H1 (cell line): ENCODE measurements around the gene ADIPOQ. TPM values are rescaled to one million over a fixed set of nuclear protein-coding genes. Genes with fewer than 3 reads are reported as not detected.

ENCODE experiments used
- CTCF ChIA-PET: fragments of 300-600 bp; sonication (Branson Sonifier 250); formaldehyde crosslinking; loops from one replicate; lab custom pipeline; 2021; ENCODE audit not compliant: partially characterized antibody; lab: Charles Lee
- POLR2A ChIA-PET: fragments of 300-600 bp; sonication (Branson Sonifier 250); formaldehyde crosslinking; loops from one replicate; lab custom pipeline; 2021; ENCODE audit warnings: inconsistent platforms; ENCODE audit not compliant: partially characterized antibody; lab: Charles Lee
- DNase-seq, 2 experiments: peaks; one replicate each; pipeline versions ENCODE4 v3.0.0 to v3.0.0-alpha.2; 2010 to 2022; ENCODE audit warnings: low spot score in 2 of 2, low read depth in 1 of 2, mixed read lengths in 1 of 2
- FAIRE-seq: peaks from 2 replicates; lab custom pipeline; 2011; peaks lifted over from hg19 to GRCh38; lab: Jason Lieb, UNC
- H2AFZ ChIP-seq: 2 replicates; pipeline ENCODE4 v1.8.1; 2012; ENCODE audit warnings: low read length, inconsistent platforms
- H2AK5ac ChIP-seq: 2 replicates; pipeline ENCODE4 v1.6.1; 2013; ENCODE audit warnings: low read depth, low read length
- H2BK120ac ChIP-seq: replicated peaks from 2 replicates; pipeline ENCODE3; 2013; ENCODE audit warnings: low read depth, low read length, inconsistent platforms
- H2BK12ac ChIP-seq: 2 replicates; pipeline ENCODE4 v1.6.1; 2013; ENCODE audit warnings: low read depth, low read length
- H2BK15ac ChIP-seq: 2 replicates; pipeline ENCODE4 v1.6.1; 2013; ENCODE audit warnings: low read length
- H2BK20ac ChIP-seq: 2 replicates; pipeline ENCODE4 v1.6.1; 2013; ENCODE audit warnings: low read length
- H2BK5ac ChIP-seq: 2 replicates; pipeline ENCODE4 v1.6.1; 2013; ENCODE audit warnings: low read depth, low read length
- H3K14ac ChIP-seq: 2 replicates; pipeline ENCODE4 v1.6.1; 2013; ENCODE audit warnings: inconsistent platforms; ENCODE audit not compliant: insufficient read length
- H3K18ac ChIP-seq: 2 replicates; pipeline ENCODE4 v1.6.1; 2013; ENCODE audit warnings: low read length; ENCODE audit errors: extremely low read depth
- H3K23ac ChIP-seq: 2 replicates; pipeline ENCODE4 v1.6.1; 2013; ENCODE audit warnings: inconsistent platforms; ENCODE audit not compliant: insufficient read length
- H3K23me2 ChIP-seq: 2 replicates; pipeline ENCODE4 v1.6.1; 2013; ENCODE audit warnings: low read depth, low read length
- H3K27ac ChIP-seq: 2 replicates; pipeline ENCODE4 v1.6.1; 2011; ENCODE audit warnings: low read depth, low read length, inconsistent platforms
- H3K27me3 ChIP-seq, 4 experiments: replicated peaks in 1 of 4; 1 replicate in 1 of 4; 2 replicates in 3 of 4; pipeline versions ENCODE4 v1.6.1 to v1.8.1; 2011 to 2013; ENCODE audit warnings: low read length in 3 of 4, mild to moderate bottlenecking in 3 of 4, inconsistent platforms in 2 of 4, mixed read lengths in 2 of 4, moderate library complexity in 1 of 4; ENCODE audit not compliant: control insufficient read depth in 3 of 4, insufficient read depth in 3 of 4; ENCODE audit errors: extremely low read depth in 1 of 4
- H3K36me3 ChIP-seq, 4 experiments: 2 replicates each; pipeline versions ENCODE4 v1.6.1 to v1.8.1; 2011 to 2013; ENCODE audit warnings: mild to moderate bottlenecking in 4 of 4, low read length in 3 of 4, moderate library complexity in 2 of 4, control low read depth in 1 of 4, inconsistent platforms in 1 of 4; ENCODE audit not compliant: insufficient read depth in 4 of 4, control insufficient read depth in 2 of 4
- H3K4ac ChIP-seq: replicated peaks from 2 replicates; pipeline ENCODE3; 2013; ENCODE audit warnings: low read length, low read depth, mixed read lengths, inconsistent platforms; ENCODE audit not compliant: insufficient read length
- H3K4me1 ChIP-seq, 4 experiments: replicated peaks in 1 of 4; 1 replicate in 1 of 4; 2 replicates in 3 of 4; pipeline versions ENCODE4 v1.6.1 to v1.8.1; 2011 to 2013; ENCODE audit warnings: low read length in 3 of 4, inconsistent platforms in 2 of 4, mixed read lengths in 1 of 4; ENCODE audit not compliant: insufficient read depth in 4 of 4, control insufficient read depth in 3 of 4
- H3K4me2 ChIP-seq, 2 experiments: 2 replicates each; pipeline versions ENCODE4 v1.6.1 to v1.8.1; 2011 to 2013; ENCODE audit warnings: low read depth in 2 of 2, low read length in 2 of 2, control low read depth in 1 of 2, inconsistent platforms in 1 of 2, mild to moderate bottlenecking in 1 of 2; ENCODE audit not compliant: insufficient read depth in 1 of 2
- H3K4me3 ChIP-seq, 4 experiments: fragments of 200-600, 300-600 bp in 1 of 4; sonication (generic), shearing (Covaris generic), sonication (Bioruptor Twin) in 1 of 4; 2 replicates each; pipeline versions ENCODE4 v1.5.1 to v1.8.1; 2011 to 2016; ENCODE audit warnings: low read length in 4 of 4, low read depth in 3 of 4, control low read depth in 2 of 4, inconsistent platforms in 2 of 4, mild to moderate bottlenecking in 2 of 4, mixed read lengths in 1 of 4, moderate library complexity in 1 of 4; ENCODE audit not compliant: insufficient read depth in 2 of 4; ENCODE audit errors: extremely low read depth in 1 of 4
- H3K56ac ChIP-seq: replicated peaks from 2 replicates; pipeline ENCODE3; 2013; ENCODE audit warnings: low read depth, mild to moderate bottlenecking, mixed read lengths, low read length, inconsistent platforms; ENCODE audit not compliant: insufficient read length
- H3K79me1 ChIP-seq: 2 replicates; pipeline ENCODE4 v1.6.1; 2013; ENCODE audit warnings: low read depth, low read length, control low read depth
- H3K79me2 ChIP-seq, 2 experiments: 2 replicates each; pipeline versions ENCODE4 v1.6.1 to v1.8.1; 2012 to 2013; ENCODE audit warnings: low read length in 2 of 2, mild to moderate bottlenecking in 2 of 2, inconsistent platforms in 1 of 2; ENCODE audit not compliant: insufficient read depth in 2 of 2, control insufficient read depth in 1 of 2
- H3K9ac ChIP-seq, 4 experiments: replicated peaks in 1 of 4; 1 replicate in 1 of 4; 2 replicates in 3 of 4; pipeline versions ENCODE4 v1.6.1 to v1.8.1; 2011 to 2013; ENCODE audit warnings: low read depth in 3 of 4, low read length in 3 of 4, control low read depth in 2 of 4, mild to moderate bottlenecking in 2 of 4, moderate library complexity in 2 of 4, inconsistent platforms in 1 of 4; ENCODE audit errors: extremely low read depth in 1 of 4
- H3K9me3 ChIP-seq, 2 experiments: 2 replicates each; pipeline versions ENCODE4 v1.6.1 to v1.8.1; 2012 to 2013; ENCODE audit warnings: mild to moderate bottlenecking in 2 of 2, moderate library complexity in 2 of 2, control low read depth in 1 of 2, inconsistent platforms in 1 of 2, low read depth in 1 of 2, low read length in 1 of 2, mixed read lengths in 1 of 2; ENCODE audit not compliant: insufficient read depth in 2 of 2
- H4K20me1 ChIP-seq, 2 experiments: replicated peaks in 1 of 2; 2 replicates each; pipeline versions ENCODE3 to v1.8.1; 2011 to 2013; ENCODE audit warnings: inconsistent platforms in 2 of 2, low read length in 2 of 2, mild to moderate bottlenecking in 1 of 2; ENCODE audit not compliant: insufficient read depth in 2 of 2, control insufficient read depth in 1 of 2
- H4K5ac ChIP-seq: 2 replicates; pipeline ENCODE4 v1.6.1; 2013; ENCODE audit warnings: low read length, low read depth, mixed read lengths, inconsistent platforms; ENCODE audit not compliant: insufficient read length
- H4K8ac ChIP-seq: 2 replicates; pipeline ENCODE4 v1.8.0; 2013; ENCODE audit warnings: mild to moderate bottlenecking, moderate library complexity, low read length, inconsistent platforms; ENCODE audit not compliant: insufficient read depth; ENCODE audit errors: extremely low read depth
- H4K91ac ChIP-seq: replicated peaks from 2 replicates; pipeline ENCODE3; 2013; ENCODE audit warnings: low read length, mixed read lengths, inconsistent platforms; ENCODE audit not compliant: insufficient read length
- BRCA1 ChIP-seq: IDR thresholded peaks from 2 replicates; pipeline ENCODE4 v1.6.1; 2012; ENCODE audit warnings: low read depth, low read length, improper control_type of control experiment
- CEBPB ChIP-seq: IDR thresholded peaks from 2 replicates; pipeline ENCODE4 v1.6.1; 2012; ENCODE audit warnings: low read depth, low read length
- JUN ChIP-seq: IDR thresholded peaks from 2 replicates; pipeline ENCODE4 v1.6.1; 2011; ENCODE audit warnings: low read depth, mild to moderate bottlenecking, improper control_type of control experiment, low read length
- JUND ChIP-seq: IDR thresholded peaks from 2 replicates; pipeline ENCODE4 v1.6.1; 2011; ENCODE audit warnings: mild to moderate bottlenecking, improper control_type of control experiment, low read length
- KDM1A ChIP-seq: fragments of 200-600, 300-600 bp; sonication (generic); IDR thresholded peaks from 2 replicates; pipeline ENCODE4 v1.7.1; 2016; ENCODE audit warnings: mild to moderate bottlenecking, low read length, borderline replicate concordance
- POLR2AphosphoS5 ChIP-seq: IDR thresholded peaks from 2 replicates; pipeline ENCODE4 v1.6.1; 2011; ENCODE audit warnings: low read depth, low read length
- POU5F1 ChIP-seq: IDR thresholded peaks from 2 replicates; pipeline ENCODE4 v1.6.1; 2011; ENCODE audit warnings: low read depth, mild to moderate bottlenecking, low read length, moderate library complexity
- RNF2 ChIP-seq: fragments of 200-900, 300-1000 bp; sonication (generic); IDR thresholded peaks from 2 replicates; pipeline ENCODE4 v1.7.1; 2016; ENCODE audit warnings: borderline replicate concordance, low read depth, mild to moderate bottlenecking, antibody characterized with exemption, low read length; ENCODE audit not compliant: poor library complexity, severe bottlenecking; ENCODE audit errors: missing control alignments
- SAP30 ChIP-seq: fragments of 300-600 bp; sonication (generic); IDR thresholded peaks from 2 replicates; pipeline ENCODE4 v1.7.1; 2012; ENCODE audit warnings: low read length, moderate library complexity, mild to moderate bottlenecking, inconsistent platforms; ENCODE audit not compliant: insufficient read depth, insufficient replicate concordance
- SP2 ChIP-seq: IDR thresholded peaks from 2 replicates; pipeline ENCODE4 v1.6.1; 2012; ENCODE audit warnings: mild to moderate bottlenecking, low read length, inconsistent platforms
- TEAD4 ChIP-seq: IDR thresholded peaks from 2 replicates; pipeline ENCODE4 v1.6.1; 2012; ENCODE audit warnings: low read depth, low read length, inconsistent platforms, mixed read lengths
- WGBS, 2 experiments: shearing (Covaris generic) in 1 of 2; methylation state at CpG; one replicate each; pipeline versions ENCODE4 v1.1.6 to v1.1.7; 2013 to 2015; ENCODE audit warnings: low lambda C conversion rate in 2 of 2, mixed read lengths in 2 of 2, inconsistent platforms in 1 of 2, low coverage in 1 of 2, missing lambda C conversion rate in 1 of 2; ENCODE audit not compliant: insufficient replicate concordance in 2 of 2, insufficient coverage in 1 of 2, insufficient read length in 1 of 2; ENCODE audit errors: extremely low coverage in 1 of 2, missing lambda C conversion rate in 1 of 2; 5-methylcytosine and 5-hydroxymethylcytosine counted together
- polyA plus RNA-seq, 7 experiments: library from polyadenylated mRNA; depleted of rRNA in 3 of 7; stranded (reverse) in 5 of 7; unstranded in 2 of 7; fragments of >200 nt in 5 of 7; fragments of 200-250 nt in 2 of 7; gene quantifications; 1 replicate in 5 of 7; 2 replicates in 1 of 7; 4 replicates in 1 of 7; pipeline versions ENCODE4 v1.2.1 to v1.2.3, GENCODE V29; 2011 to 2013; ENCODE audit warnings: missing spikeins in 2 of 7, mixed read lengths in 2 of 7
- total RNA-seq: library from RNA; stranded (reverse); fragmentation: NEBNext Ultra II Directional; extraction: Animal tissue kit (Norgen Biotek cat#: 25700); gene quantifications from 2 replicates; pipeline ENCODE4 v1.2.1, GENCODE V29; 2021
- TF ChIP-seq, protein P1 (sequence below): IDR thresholded peaks from 2 replicates; pipeline ENCODE4 v1.6.1; 2012; ENCODE audit warnings: inconsistent platforms

ADIPOQ gene
- total and polyA plus RNA-seq, 2 of the 8 experiments (the other 6 are each of a cell fraction or from before 2014, with no cell fraction given) = not detected

DNA sequence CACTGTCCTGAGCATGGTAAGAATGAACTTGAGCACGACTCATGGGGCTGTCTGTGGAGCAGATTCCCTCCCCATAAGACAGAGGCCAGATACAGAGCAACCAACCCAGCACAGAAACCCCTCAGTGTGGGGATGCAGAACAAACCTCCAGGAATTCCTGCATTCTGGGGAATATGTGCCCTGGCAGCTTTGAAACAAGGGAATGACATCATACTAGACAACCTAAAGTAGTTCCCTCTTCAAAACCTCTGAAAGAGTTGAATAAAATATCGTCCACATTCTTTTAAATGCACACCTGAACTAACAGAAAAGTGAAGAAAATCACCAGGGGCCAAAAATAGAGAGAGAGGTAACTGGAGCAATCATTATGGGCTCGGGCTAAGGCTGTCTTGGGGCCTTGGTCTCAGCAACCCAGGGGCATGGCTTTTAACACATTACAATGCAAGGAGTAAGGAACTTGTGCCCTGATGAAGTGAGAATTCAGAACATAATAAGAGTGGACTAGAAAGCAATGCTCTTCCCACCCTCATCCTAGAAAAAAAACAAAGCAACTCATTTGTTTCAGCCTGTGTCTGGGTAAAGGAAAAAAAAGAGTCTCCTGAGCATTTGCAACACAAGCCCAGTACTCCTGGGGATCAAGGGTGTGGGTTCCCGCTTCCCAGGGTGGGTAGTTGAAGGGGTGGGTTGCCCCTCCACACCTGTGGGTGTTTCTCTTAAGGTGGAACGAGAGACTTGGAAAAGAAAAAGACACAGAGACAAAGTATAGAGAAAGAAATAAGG, 43.9 kb downstream of the ADIPOQ start:
- Histone ChIP-seq H2BK120ac (peak overlapping the region; percentile 92), H3K9me3 (no peaks in the 10 kb centered on the region; a peak in 1 of 4 replicates), H3K23ac (no peak overlapping the region), H4K91ac (peak overlapping the region; percentile 58), H3K9ac (no peak overlapping the region), H3K36me3 (no peaks in the 10 kb centered on the region), H3K27me3 (no peaks in the 10 kb centered on the region), H4K5ac (peak overlapping the region; percentile 45), H3K4ac (no peak overlapping the region), H3K79me1 (no peaks in the 10 kb centered on the region), H4K8ac (no peak overlapping the region), H3K56ac (no peak overlapping the region), H3K23me2 (no peaks in the 10 kb centered on the region), H2BK15ac (no peak overlapping the region), H3K4me2 (peak overlapping the region in 1 of 2 experiments; percentile 20; a peak in 2 of 4 replicates), H2BK12ac (peak overlapping the region; percentile 64; the same call in 1 of the 2 replicates), H3K27ac (peak overlapping the region; percentile 55; the same call in 1 of the 2 replicates), H2BK20ac (peak overlapping the region; percentile 2; the same call in 1 of the 2 replicates), H4K20me1 (no peaks in the 10 kb centered on the region), H3K18ac (peak overlapping the region; percentile 10; the same call in 1 of the 2 replicates), H3K4me1 (peaks cover 0 to 16% (median 12%) of the 10 kb centered on the region in 4 experiments; a peak in 5 of 7 replicates), H2AFZ (no peak overlapping the region), H3K4me3 (no peak overlapping the region), H3K14ac (no peak overlapping the region), H3K79me2 (no peaks in the 10 kb centered on the region), H2AK5ac (no peak overlapping the region), H2BK5ac (no peak overlapping the region)
- CTCF ChIA-PET = no interaction called here
- DNase-seq (no peak), FAIRE-seq (no peak)
- 56% methylated on average over 5 of the region's 5 CpGs; no CpG with 5 or more reads in 1 of the 2 experiments for WGBS, 2 experiments
- POLR2A ChIA-PET = no interaction called here
- TF ChIP-seq, protein P1, sequence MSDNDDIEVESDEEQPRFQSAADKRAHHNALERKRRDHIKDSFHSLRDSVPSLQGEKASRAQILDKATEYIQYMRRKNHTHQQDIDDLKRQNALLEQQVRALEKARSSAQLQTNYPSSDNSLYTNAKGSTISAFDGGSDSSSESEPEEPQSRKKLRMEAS = no peak
- TF ChIP-seq TEAD4 = no peak
- no peak for TF ChIP-seq JUND
- TF ChIP-seq BRCA1 = no peak
- no peak for TF ChIP-seq POU5F1
- TF ChIP-seq POLR2AphosphoS5 = no peak
- TF ChIP-seq JUN = no peak
- no peak for TF ChIP-seq RNF2
- TF ChIP-seq KDM1A = no peak
- no peak for TF ChIP-seq CEBPB
- no peak for TF ChIP-seq SAP30
- TF ChIP-seq SP2 = no peak
